ENCODE data around the gene CPB2.

The CPB2 gene

GRCh38 chr13:46119883-46120614 is 15.2 kb upstream of the CPB2 start:
- no peak overlapping the region for H3K9ac ChIP-seq (ENCODE audit: low read depth, low read length)
- H3K27me3 ChIP-seq (ENCODE audit: insufficient read depth, low read length, poor library complexity), result no peaks in the 10 kb centered on the region
- H3K36me3 ChIP-seq (ENCODE audit: insufficient read depth, low read length), result no peaks in the 10 kb centered on the region
- no peak overlapping the region for H3K4me3 ChIP-seq (ENCODE audit: low read depth in 1 of 2, low read length in 2 of 2)
- H3K9me3 ChIP-seq (ENCODE audit: insufficient read depth, low read length, severe bottlenecking), result no peaks in the 10 kb centered on the region
- H4K20me1 ChIP-seq (ENCODE audit: insufficient read depth, low read length), result no peaks in the 10 kb centered on the region
- DNase-seq (no peak), ATAC-seq (ENCODE audit: insufficient read depth, low read depth) (no peak)
- TF ChIP-seq CTCF (IDR thresholded peaks at IDR 0.05; ENCODE audit: borderline replicate concordance, extremely low read depth, low read length, poor library complexity, severe bottlenecking), result no peak
- no peak for TF ChIP-seq EZH2 (IDR thresholded peaks at IDR 0.05; ENCODE audit: borderline replicate concordance, low read depth, low read length, severe bottlenecking)
- no peaks in the 10 kb centered on the region for H3K4me1 ChIP-seq (ENCODE audit: insufficient read depth, low read length)
- H3K79me2 ChIP-seq (ENCODE audit: insufficient read depth, low read length), result no peaks in the 10 kb centered on the region
- H2AFZ ChIP-seq (ENCODE audit: low read depth, low read length), result no peak overlapping the region
- H3K4me2 ChIP-seq (ENCODE audit: insufficient read depth, low read length), result no peak overlapping the region
- H3K27ac ChIP-seq (ENCODE audit: low read length), result no peak overlapping the region

GRCh38 chr13:46116653-46117502 is 12.0 kb upstream of the CPB2 start:
- TF ChIP-seq CTCF (IDR thresholded peaks at IDR 0.05; ENCODE audit: borderline replicate concordance, extremely low read depth, low read length, poor library complexity, severe bottlenecking) (no peak), EZH2 (IDR thresholded peaks at IDR 0.05; ENCODE audit: borderline replicate concordance, low read depth, low read length, severe bottlenecking) (no peak)
- Histone ChIP-seq H4K20me1 (ENCODE audit: insufficient read depth, low read length) (no peaks in the 10 kb centered on the region), H3K4me1 (ENCODE audit: insufficient read depth, low read length) (no peaks in the 10 kb centered on the region), H2AFZ (ENCODE audit: low read depth, low read length) (no peak overlapping the region), H3K4me3 (ENCODE audit: low read depth in 1 of 2, low read length in 2 of 2) (no peak overlapping the region), H3K9ac (ENCODE audit: low read depth, low read length) (no peak overlapping the region), H3K9me3 (ENCODE audit: insufficient read depth, low read length, severe bottlenecking) (no peaks in the 10 kb centered on the region), H3K36me3 (ENCODE audit: insufficient read depth, low read length) (no peaks in the 10 kb centered on the region), H3K4me2 (ENCODE audit: insufficient read depth, low read length) (no peak overlapping the region), H3K27me3 (ENCODE audit: insufficient read depth, low read length, poor library complexity) (no peaks in the 10 kb centered on the region), H3K79me2 (ENCODE audit: insufficient read depth, low read length) (no peaks in the 10 kb centered on the region), H3K27ac (ENCODE audit: low read length) (no peak overlapping the region)
- DNase-seq, result no peak
- no peak for ATAC-seq (ENCODE audit: insufficient read depth, low read depth)

GRCh38 chr13:46114613-46115012 is 9.8 kb upstream of the CPB2 start:
- H3K9me3 ChIP-seq (ENCODE audit: insufficient read depth, low read length, severe bottlenecking), result no peaks in the 10 kb centered on the region
- TF ChIP-seq EZH2 (IDR thresholded peaks at IDR 0.05; ENCODE audit: borderline replicate concordance, low read depth, low read length, severe bottlenecking) (no peak), CTCF (IDR thresholded peaks at IDR 0.05; ENCODE audit: borderline replicate concordance, extremely low read depth, low read length, poor library complexity, severe bottlenecking) (no peak)
- no peak overlapping the region for H3K4me2 ChIP-seq (ENCODE audit: insufficient read depth, low read length)
- ATAC-seq (ENCODE audit: insufficient read depth, low read depth) (no peak), DNase-seq (no peak)
- no peaks in the 10 kb centered on the region for H3K27me3 ChIP-seq (ENCODE audit: insufficient read depth, low read length, poor library complexity)
- H3K9ac ChIP-seq (ENCODE audit: low read depth, low read length), result no peak overlapping the region
- no peaks in the 10 kb centered on the region for H3K4me1 ChIP-seq (ENCODE audit: insufficient read depth, low read length)
- no peak overlapping the region for H3K4me3 ChIP-seq (ENCODE audit: low read depth in 1 of 2, low read length in 2 of 2)
- H2AFZ ChIP-seq (ENCODE audit: low read depth, low read length), result no peak overlapping the region
- no peaks in the 10 kb centered on the region for H4K20me1 ChIP-seq (ENCODE audit: insufficient read depth, low read length)
- no peaks in the 10 kb centered on the region for H3K36me3 ChIP-seq (ENCODE audit: insufficient read depth, low read length)
- no peaks in the 10 kb centered on the region for H3K79me2 ChIP-seq (ENCODE audit: insufficient read depth, low read length)
- no peak overlapping the region for H3K27ac ChIP-seq (ENCODE audit: low read length)

All from DND-41 (cell line).